Cerebellar nuclear complex (tissue), 1 donor: ENCODE data around the gene WFDC10B.
"Not testable (repeated sequence)": the region's sequence is repeated elsewhere in the genome, so short reads cannot be mapped to it uniquely, and the experiment has no call there.

Experiments used
- DNase-seq, 2 experiments: peaks; one replicate each; lab custom pipeline; 2025; lab: John Stamatoyannopoulos, UW

Gene WFDC10B

DNA sequence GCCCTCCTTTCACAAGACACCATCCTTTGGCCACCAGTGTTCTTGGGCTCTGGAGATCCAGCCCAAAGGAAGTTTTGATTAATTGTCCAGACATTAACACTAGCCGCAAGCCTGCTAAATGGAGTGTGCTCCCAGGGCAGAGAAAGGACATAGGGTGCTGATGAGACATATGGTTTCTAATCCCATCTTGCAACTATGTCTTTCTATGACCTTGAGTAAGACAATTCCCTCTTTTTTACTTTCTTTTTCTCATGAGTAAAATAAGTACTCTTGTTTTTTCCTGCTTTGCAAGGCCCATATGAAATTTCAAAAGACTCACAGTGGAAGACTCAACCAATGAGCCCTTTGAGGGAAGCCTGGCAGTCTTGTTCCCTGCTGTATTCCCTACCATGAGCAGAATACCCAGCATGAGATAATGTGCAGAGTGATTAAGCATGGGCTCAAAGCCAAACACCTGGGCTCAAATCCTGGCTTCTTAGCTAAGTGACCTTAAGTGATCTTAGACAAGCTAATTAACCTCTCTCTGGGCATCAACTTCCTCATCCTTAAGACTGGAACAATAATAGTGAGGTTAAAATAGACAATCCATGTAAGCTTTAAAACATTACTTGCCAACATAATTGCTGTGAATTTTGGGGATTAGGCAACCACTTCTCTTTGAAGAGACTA, at the start of gene WFDC10B:
WFDC10B (minus strand) TSS at position 51 of the 669 bp plus-strand sequence. CDS start 19,027 bp downstream, outside the sequence.
- DNase-seq: no peak

GRCh38 chr20:45752746-45753145, 47.9 kb upstream of the WFDC10B start:
- DNase-seq: no peak

GRCh38 chr20:45751721-45752120, 46.9 kb upstream of the WFDC10B start:
- DNase-seq: no peak

- no peak for DNase-seq
Observed at GRCh38 chr20:45745015-45745414, 40.2 kb upstream of the WFDC10B start.

GRCh38 chr20:45742596-45742995, 37.8 kb upstream of the WFDC10B start:
- DNase-seq: no peak

GRCh38 chr20:45735988-45736387, 31.2 kb upstream of the WFDC10B start:
- DNase-seq: no peak

DNA sequence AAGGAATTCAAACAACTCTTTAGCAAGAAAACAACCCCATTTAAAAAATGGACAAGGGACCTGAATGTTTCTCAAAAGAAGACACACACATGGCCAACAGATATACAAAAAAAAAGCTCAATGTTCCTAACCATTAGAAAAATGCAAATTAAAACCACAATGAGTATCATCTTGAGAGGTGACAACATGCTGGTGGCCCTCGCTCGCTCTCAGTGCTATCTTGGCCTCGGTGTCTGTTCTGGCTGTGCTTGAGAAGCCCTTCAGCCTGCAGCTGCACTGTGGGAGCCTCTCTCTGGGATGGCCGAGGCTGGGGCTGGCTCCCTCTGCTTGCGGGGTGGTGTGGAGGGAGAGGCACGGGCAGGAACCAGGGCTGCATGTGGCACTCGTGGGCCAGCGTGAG, 30.7 kb upstream of the WFDC10B start:
- DNase-seq: no peak

DNA sequence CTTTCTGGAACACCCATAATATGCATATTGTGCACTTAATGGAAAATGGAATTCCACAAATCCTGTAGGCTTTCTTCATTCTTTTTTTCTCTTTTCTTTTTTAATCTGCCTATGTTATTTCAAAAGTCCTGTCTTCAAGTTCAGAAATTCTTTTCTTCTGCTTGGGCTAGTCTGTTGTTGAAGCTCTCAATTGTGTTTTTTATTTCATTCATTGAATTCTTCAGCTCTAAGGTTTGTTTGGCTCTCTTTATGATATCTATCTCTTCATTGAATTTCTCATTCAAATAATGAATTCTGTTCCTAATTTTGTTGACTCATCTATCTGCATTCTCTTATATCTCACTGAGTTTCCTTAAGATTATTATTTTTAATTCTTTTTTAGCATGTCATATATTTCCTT, 27.4 kb upstream of the WFDC10B start:
- no peak for DNase-seq

DNA sequence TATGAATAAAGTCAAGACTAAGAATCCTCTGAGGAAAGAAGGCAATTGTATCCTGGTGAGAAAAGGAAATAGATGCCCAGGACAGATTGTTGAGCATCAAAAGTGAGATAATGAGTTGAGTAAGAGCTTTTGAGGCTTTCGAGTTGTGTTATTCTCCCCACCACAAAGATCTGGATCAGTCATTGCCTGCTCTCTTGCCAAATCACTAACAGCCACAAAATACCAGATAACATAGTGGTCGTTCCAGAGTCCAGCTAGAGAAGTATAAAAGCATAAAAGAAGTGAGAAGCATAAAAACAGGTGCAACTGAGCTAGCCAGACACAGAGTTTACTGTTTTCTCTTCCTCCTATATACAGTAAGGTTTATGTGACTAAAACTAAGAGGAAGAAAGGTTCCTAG, 22.2 kb upstream of the WFDC10B start:
- DNase-seq: no peak

DNA sequence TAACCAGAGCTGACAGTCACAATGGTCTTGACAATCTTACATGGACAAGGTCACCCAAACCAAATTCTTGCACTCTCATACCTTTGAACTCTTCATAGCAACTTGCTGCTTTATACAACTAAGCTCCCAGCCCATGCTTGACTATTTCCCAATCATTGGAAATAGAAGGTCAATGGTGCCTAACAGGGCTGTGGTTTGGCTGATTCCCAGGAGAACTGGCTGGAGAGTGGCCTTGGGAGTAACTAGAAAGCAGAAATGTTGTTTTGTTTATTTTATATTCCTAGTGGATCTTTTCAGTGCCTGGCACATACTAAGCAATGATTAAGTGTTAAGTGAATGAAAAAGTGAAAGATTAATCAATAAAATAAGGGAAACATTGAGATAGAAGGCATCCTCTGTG, 20.3 kb upstream of the WFDC10B start:
- no peak for DNase-seq

DNA sequence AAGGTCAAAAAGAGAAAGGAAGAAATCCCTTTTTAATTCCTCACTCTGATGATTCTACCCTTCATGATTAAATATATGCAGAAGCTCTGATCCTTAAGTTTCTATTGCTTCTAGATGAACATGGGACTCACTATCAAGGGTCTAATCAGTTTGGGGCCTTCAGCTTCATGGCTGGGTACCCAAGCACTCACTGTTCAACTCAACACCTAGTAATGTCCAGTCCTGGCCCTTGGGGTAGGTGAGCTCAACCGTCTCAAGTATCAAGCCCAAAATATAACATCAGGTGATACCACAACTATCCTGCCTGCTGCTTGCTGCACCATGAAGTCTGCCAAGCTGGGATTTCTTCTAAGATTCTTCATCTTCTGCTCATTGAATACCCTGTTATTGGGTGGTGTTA, 17.2 kb upstream of the WFDC10B start, which contains the start of gene SPINT4:
SPINT4 (plus strand) TSS at position 301 of the 400 bp plus-strand sequence; CDS start at position 322, 21 bp downstream.
- DNase-seq: no peak

DNA sequence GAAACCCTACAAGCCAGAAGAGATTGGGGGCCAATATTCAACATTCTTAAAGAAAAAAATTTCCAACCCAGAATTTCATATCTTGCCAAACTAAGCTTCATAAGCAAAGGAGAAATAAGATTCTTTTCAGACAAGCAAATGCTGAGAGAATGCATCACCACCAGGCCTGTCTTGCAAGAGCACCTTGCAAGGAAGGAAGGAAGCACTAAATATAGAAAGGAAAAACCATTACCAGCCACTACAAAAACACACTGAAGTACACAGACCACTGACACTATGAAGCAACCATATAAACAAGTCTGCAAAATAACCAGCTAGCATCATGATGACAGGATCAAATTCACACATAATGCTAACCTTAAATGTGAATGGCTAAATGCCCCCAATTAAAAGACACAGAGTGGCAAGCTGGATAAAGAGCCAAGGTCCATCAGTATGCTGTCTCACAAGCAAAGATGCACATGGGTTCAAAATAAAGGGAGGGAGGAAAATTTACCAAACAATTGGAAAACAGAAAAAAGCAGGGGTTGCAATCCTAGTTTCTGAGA, 11.4 kb upstream of the WFDC10B start:
- not testable (repeated sequence) for DNase-seq

DNA sequence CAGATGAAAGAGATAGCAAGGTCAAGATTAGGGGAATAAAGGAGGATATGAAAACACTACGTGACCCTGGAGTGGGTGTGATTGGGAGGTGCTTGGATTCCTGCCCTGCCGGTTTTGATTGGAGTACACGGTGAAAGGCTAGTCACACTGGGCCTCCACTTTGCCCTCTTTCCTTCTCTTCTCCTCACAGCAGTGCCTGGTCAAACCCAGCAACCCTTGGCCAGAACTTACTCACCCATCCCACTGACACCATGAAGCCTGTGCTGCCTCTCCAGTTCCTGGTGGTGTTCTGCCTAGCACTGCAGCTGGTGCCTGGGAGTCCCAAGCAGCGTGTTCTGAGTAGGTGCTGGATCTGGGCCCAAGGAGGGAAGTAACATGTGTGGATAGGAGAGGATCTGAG, 2.9 kb downstream of the WFDC10B start, which contains the start of gene WFDC13:
WFDC13 (plus strand) TSS at position 166 of the 400 bp plus-strand sequence; CDS start at position 252, 86 bp downstream.
- no peak for DNase-seq

GRCh38 chr20:45701104-45701503, 3.7 kb downstream of the WFDC10B start:
- DNase-seq: no peak

- no peak for DNase-seq
Observed at GRCh38 chr20:45695496-45695895, 9.3 kb downstream of the WFDC10B start.

DNA sequence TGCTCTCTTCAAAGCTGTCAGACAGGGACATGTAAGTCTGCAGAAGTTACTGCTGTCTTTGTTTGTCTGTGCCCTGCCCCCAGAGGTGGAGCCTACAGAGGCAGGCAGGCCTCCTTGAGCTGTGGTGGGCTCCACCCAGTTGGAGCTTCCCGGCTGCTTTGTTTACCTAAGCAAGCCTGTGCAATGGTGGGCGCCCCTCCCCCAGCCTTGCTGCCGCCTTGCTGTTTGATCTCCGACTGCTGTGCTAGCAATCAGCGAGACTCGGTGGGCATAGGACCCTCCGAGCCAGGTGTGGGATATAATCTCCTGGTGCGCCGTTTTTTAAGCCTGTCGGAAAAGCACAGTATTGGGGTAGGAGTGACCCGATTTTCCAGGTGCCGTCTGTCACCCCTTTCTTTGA, 11.5 kb downstream of the WFDC10B start:
- DNase-seq: not testable (repeated sequence)

- no peak for DNase-seq
Observed at GRCh38 chr20:45685896-45686295, 18.9 kb downstream of the WFDC10B start.

DNA sequence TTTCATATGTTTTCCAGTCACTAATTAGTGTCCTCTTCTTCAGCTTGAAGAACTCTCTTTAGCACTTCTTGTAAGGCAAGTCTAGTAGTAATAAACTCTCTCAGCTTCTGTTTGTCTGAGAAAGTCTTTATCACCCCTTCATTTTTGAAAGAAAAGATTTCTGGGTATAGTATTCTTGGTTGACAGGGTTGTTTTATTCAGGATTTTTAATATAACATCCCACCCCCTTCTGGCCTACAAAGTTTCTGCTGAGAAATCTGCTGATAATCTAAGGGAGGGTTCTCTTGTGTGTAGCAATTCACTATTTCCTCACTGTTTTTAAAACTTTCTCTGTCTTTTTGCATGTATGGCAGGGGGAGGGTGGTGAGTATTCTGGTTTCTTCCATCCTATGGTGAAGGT, 25.2 kb downstream of the WFDC10B start:
- no peak for DNase-seq

DNA sequence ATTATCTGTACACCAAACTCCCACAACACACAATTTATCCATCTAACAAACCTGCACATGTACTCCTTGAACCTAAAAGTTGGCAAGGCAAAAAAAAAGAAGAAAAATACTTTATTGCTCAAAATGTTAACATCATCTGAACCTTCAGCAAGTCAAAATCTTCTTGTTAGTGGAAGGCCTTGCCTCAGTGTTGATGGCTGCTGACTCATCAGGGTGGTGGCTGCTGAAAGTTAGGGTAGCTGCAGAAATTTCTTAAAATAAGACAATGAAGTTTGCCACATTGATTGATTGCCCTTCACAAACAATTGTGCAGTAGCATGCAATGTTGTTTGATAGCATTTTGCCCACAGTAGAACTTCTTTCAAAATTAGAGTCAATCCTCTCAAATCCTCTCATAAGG, 32.1 kb downstream of the WFDC10B start:
- DNase-seq: no peak

DNA sequence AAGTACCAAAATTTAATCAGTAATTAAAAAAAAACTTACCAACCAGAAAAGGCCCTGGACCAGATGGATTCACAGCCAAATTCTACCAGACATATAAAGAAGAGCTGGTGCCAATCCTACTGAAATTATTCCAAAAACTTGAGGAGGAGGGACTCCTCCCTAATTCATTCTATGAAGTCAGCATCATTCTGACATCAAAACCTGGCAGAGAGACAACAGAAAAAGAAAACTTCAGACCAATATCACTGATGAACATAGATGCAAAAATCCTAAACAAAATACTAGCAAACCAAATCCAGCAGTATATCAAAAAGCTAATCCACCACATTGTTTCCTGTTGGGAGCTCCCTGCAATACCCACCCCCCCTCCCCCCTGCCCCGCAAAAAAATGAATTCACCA, 34.7 kb downstream of the WFDC10B start, which contains the start of gene WFDC11:
WFDC11 (minus strand) TSS at position 101 of the 400 bp plus-strand sequence. CDS start 19,639 bp downstream, outside the sequence.
- DNase-seq: no peak

- not testable (repeated sequence) for DNase-seq
Observed at GRCh38 chr20:45657038-45657437, 47.8 kb downstream of the WFDC10B start.

- DNase-seq: not testable (repeated sequence)
Observed at GRCh38 chr20:45651726-45652125, 53.1 kb downstream of the WFDC10B start.

DNA sequence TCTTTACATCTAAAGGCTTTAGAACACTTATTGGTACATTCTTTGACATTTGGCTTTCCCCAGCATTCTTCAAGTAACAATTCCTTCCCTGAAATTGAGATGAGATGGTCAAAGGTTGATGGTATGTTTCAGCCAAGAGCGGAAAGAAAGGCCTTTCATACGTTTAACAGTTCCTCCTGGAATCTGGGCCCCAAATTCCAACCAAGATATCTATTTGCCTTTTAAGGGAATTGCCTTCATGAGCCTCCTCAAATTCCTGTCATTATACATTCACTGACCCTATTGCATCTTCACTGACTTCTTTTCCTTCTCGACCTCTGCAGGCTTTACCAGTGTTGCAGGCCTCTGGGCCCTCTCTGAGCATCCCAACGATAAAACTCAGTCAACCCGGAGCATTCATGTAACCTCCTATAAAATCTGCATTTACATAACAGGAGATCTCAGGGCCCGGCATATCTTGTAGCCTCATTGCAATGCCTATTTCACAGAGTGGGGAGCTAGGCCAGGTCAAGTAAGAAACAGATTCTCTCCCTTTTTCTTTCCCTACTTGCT, 55.4 kb downstream of the WFDC10B start:
- no peak for DNase-seq
